IMR-90 (cell line): ENCODE results near the gene ACVR1. TPM values are rescaled to one million over a fixed set of nuclear protein-coding genes. Genes with fewer than 3 reads are reported as not detected.

Experiments
- ATAC-seq: fragments of 200-7000 bp; cut with Tn5 transposase; 2 replicates; pipeline ENCODE4 v1.9.1; 2020; ENCODE audit warnings: low read depth, mild to moderate bottlenecking, moderate library complexity
- BruUV-seq: library from RNA; stranded (reverse); fragments of 400-500 nt; replicated peaks from 2 replicates; lab custom pipeline; 2021; lab: Mats Ljungman, UMichigan
- CTCF ChIA-PET: fragments of 300-600 bp; formaldehyde crosslinking; extraction: SDS; loops from one replicate; lab custom pipeline; 2021; ENCODE audit warnings: antibody characterized with exemption; lab: Yijun Ruan, JAX
- POLR2A ChIA-PET: fragments of 300-600 bp; sonication (Branson Sonifier 250); formaldehyde crosslinking; loops from one replicate; lab custom pipeline; 2022; ENCODE audit warnings: antibody characterized with exemption; ENCODE audit not compliant: unreplicated experiment; lab: Charles Lee
- DNase-seq: peaks from one replicate; pipeline ENCODE4 v3.0.0; 2013
- H2AFZ ChIP-seq: replicated peaks from 2 replicates; pipeline ENCODE3; 2013; ENCODE audit warnings: low read length, mild to moderate bottlenecking; ENCODE audit not compliant: poor library complexity
- H2AK5ac ChIP-seq: 2 replicates; pipeline ENCODE4 v1.6.1; 2013; ENCODE audit warnings: low read depth, low read length, inconsistent platforms
- H2AK9ac ChIP-seq: replicated peaks from 2 replicates; pipeline ENCODE3; 2013; ENCODE audit warnings: mild to moderate bottlenecking, low read depth, low read length, moderate library complexity; ENCODE audit not compliant: poor library complexity
- H2BK120ac ChIP-seq: 2 replicates; pipeline ENCODE4 v1.6.1; 2013; ENCODE audit warnings: low read depth, low read length, inconsistent platforms
- H2BK15ac ChIP-seq: 3 replicates; pipeline ENCODE4 v1.6.1; 2013; ENCODE audit warnings: low read depth, low read length, inconsistent platforms
- H2BK20ac ChIP-seq: 2 replicates; pipeline ENCODE4 v1.6.1; 2013; ENCODE audit warnings: low read depth, mild to moderate bottlenecking, inconsistent platforms, low read length, moderate library complexity
- H2BK5ac ChIP-seq: 2 replicates; pipeline ENCODE4 v1.6.1; 2013; ENCODE audit warnings: mild to moderate bottlenecking, low read depth, low read length, inconsistent platforms; ENCODE audit not compliant: poor library complexity, severe bottlenecking
- H3K14ac ChIP-seq: replicated peaks from 2 replicates; pipeline ENCODE4 v1.6.1; 2013; ENCODE audit warnings: low read depth, low read length, inconsistent platforms
- H3K18ac ChIP-seq: 2 replicates; pipeline ENCODE4 v1.6.1; 2013; ENCODE audit warnings: low read depth, low read length, control low read depth
- H3K23ac ChIP-seq: 2 replicates; pipeline ENCODE4 v1.6.1; 2013; ENCODE audit warnings: low read depth, low read length, inconsistent platforms
- H3K27ac ChIP-seq: 2 replicates; pipeline ENCODE4 v1.5.1; 2013; ENCODE audit warnings: mild to moderate bottlenecking, control low read depth, low read length; ENCODE audit not compliant: insufficient read depth
- H3K27me3 ChIP-seq: 2 replicates; pipeline ENCODE4 v1.6.1; 2013; ENCODE audit warnings: low read length; ENCODE audit not compliant: control insufficient read depth, insufficient read depth
- H3K36me3 ChIP-seq: 2 replicates; pipeline ENCODE4 v1.6.1; 2013; ENCODE audit warnings: low read length, mixed read lengths; ENCODE audit not compliant: control insufficient read depth, insufficient read depth
- H3K4ac ChIP-seq: 2 replicates; pipeline ENCODE4 v1.6.1; 2013; ENCODE audit warnings: low read depth, low read length, inconsistent platforms
- H3K4me1 ChIP-seq: 2 replicates; pipeline ENCODE4 v1.6.1; 2013; ENCODE audit warnings: low read length, mixed read lengths; ENCODE audit not compliant: control insufficient read depth, insufficient read depth
- H3K4me2 ChIP-seq: 2 replicates; pipeline ENCODE4 v1.6.1; 2013; ENCODE audit warnings: low read depth, mild to moderate bottlenecking, control low read depth, low read length, moderate library complexity
- H3K4me3 ChIP-seq: 2 replicates; pipeline ENCODE4 v1.5.1; 2013; ENCODE audit warnings: low read depth, mild to moderate bottlenecking, control low read depth, low read length, moderate library complexity; ENCODE audit not compliant: insufficient read depth
- H3K56ac ChIP-seq: 2 replicates; pipeline ENCODE4 v1.6.1; 2013; ENCODE audit warnings: low read length, inconsistent platforms; ENCODE audit not compliant: insufficient read depth; ENCODE audit errors: extremely low read depth
- H3K79me1 ChIP-seq, 2 experiments: 2 replicates each; pipeline ENCODE4 v1.6.1; 2013; ENCODE audit warnings: low read length in 2 of 2, inconsistent platforms in 1 of 2, low read depth in 1 of 2
- H3K9ac ChIP-seq: 2 replicates; pipeline ENCODE4 v1.6.1; 2013; ENCODE audit warnings: low read depth, low read length, control low read depth
- H3K9me1 ChIP-seq: 2 replicates; pipeline ENCODE4 v1.6.1; 2013; ENCODE audit warnings: low read length, inconsistent platforms; ENCODE audit not compliant: insufficient read depth
- H3K9me3 ChIP-seq: 2 replicates; pipeline ENCODE4 v1.6.1; 2013; ENCODE audit warnings: low read length; ENCODE audit not compliant: control insufficient read depth, insufficient read depth
- H4K20me1 ChIP-seq: 2 replicates; pipeline ENCODE4 v1.6.1; 2013; ENCODE audit warnings: low read length, inconsistent platforms; ENCODE audit not compliant: insufficient read depth
- H4K5ac ChIP-seq: 2 replicates; pipeline ENCODE4 v1.6.1; 2013; ENCODE audit warnings: mild to moderate bottlenecking, low read depth, low read length, control low read depth
- H4K8ac ChIP-seq, 2 experiments: 2 replicates each; pipeline ENCODE4 v1.6.1; 2013; ENCODE audit warnings: low read depth in 2 of 2, low read length in 2 of 2, control low read depth in 1 of 2, inconsistent platforms in 1 of 2
- H4K91ac ChIP-seq: 2 replicates; pipeline ENCODE4 v1.6.1; 2013; ENCODE audit warnings: low read depth, low read length, inconsistent platforms; ENCODE audit not compliant: insufficient read depth
- CHD1 ChIP-seq: IDR thresholded peaks from 2 replicates; pipeline ENCODE4 v1.6.1; 2012; ENCODE audit warnings: low read depth, low read length, improper control_type of control experiment
- ELK1 ChIP-seq: fragments of 150-350 bp; IDR thresholded peaks from 2 replicates; pipeline ENCODE4 v1.6.1; 2016; ENCODE audit warnings: low read depth, mild to moderate bottlenecking, low read length, moderate library complexity, borderline replicate concordance
- FOS ChIP-seq: fragments of 150-350 bp; IDR thresholded peaks from 2 replicates; pipeline ENCODE4 v1.6.1; 2016; ENCODE audit warnings: low read depth, low read length
- MAFK ChIP-seq: IDR thresholded peaks from 2 replicates; pipeline ENCODE4 v1.6.1; 2012; ENCODE audit warnings: low read depth, low read length, improper control_type of control experiment
- MAZ ChIP-seq: IDR thresholded peaks from 2 replicates; pipeline ENCODE4 v1.6.1; 2012; ENCODE audit warnings: low read depth, mild to moderate bottlenecking, low read length, improper control_type of control experiment, moderate library complexity, borderline replicate concordance
- MXI1 ChIP-seq: IDR thresholded peaks from 2 replicates; pipeline ENCODE4 v1.6.1; 2012; ENCODE audit warnings: low read depth, mild to moderate bottlenecking, low read length, moderate library complexity, borderline replicate concordance
- NFE2L2 ChIP-seq: fragments of 150-350 bp; IDR thresholded peaks from 2 replicates; pipeline ENCODE4 v1.6.1; 2016; ENCODE audit warnings: low read depth, mild to moderate bottlenecking, low read length
- RCOR1 ChIP-seq: IDR thresholded peaks from 2 replicates; pipeline ENCODE4 v1.6.1; 2012; ENCODE audit warnings: mild to moderate bottlenecking, low read length, improper control_type of control experiment; ENCODE audit not compliant: insufficient replicate concordance
- RFX5 ChIP-seq: IDR thresholded peaks from 2 replicates; pipeline ENCODE4 v1.8.0; 2012; ENCODE audit warnings: low read depth, mild to moderate bottlenecking, low read length, moderate library complexity
- SMC3 ChIP-seq: fragments of 150-350 bp; IDR thresholded peaks from 2 replicates; pipeline ENCODE4 v1.6.1; 2016; ENCODE audit warnings: low read depth, mild to moderate bottlenecking, antibody characterized with exemption, low read length, moderate library complexity
- USF2 ChIP-seq: fragments of 150-350 bp; IDR thresholded peaks from 2 replicates; pipeline ENCODE4 v1.6.1; 2017; ENCODE audit warnings: mild to moderate bottlenecking, antibody characterized with exemption, low read length, low read depth
- WGBS, 2 experiments: methylation state at CpG; one replicate each; pipeline versions ENCODE4 v1.1.5 to v1.1.7; 2013; ENCODE audit warnings: missing lambda C conversion rate in 2 of 2; ENCODE audit not compliant: insufficient read length in 1 of 2; ENCODE audit errors: extremely low coverage in 2 of 2; 5-methylcytosine and 5-hydroxymethylcytosine counted together
- dilution Hi-C: fragments of 300-500 bp; cut with HindIII; formaldehyde crosslinking; loops from one replicate; pipeline ENCODE4 v1.14.3; 2018; ENCODE audit warnings: low sequenced_read_pairs; ENCODE audit not compliant: unreplicated experiment
- in situ Hi-C: fragments of 300-500 bp; cut with MboI; formaldehyde crosslinking; loops from 3 replicates; pipeline ENCODE4 v1.14.3; 2019; ENCODE audit warnings: low sequenced_read_pairs, inconsistent platforms, mixed read lengths
- intact Hi-C: fragments of 100-400 bp; cut with micrococcal nuclease; formaldehyde crosslinking; loops from 2 replicates; pipeline ENCODE4 v1.10.0; 2022
- polyA plus RNA-seq, 3 experiments: library from polyadenylated mRNA; depleted of rRNA; stranded (reverse); fragments of >200 nt; gene quantifications; 2 replicates each; pipeline ENCODE4 v1.2.3, GENCODE V29; 2012; ENCODE audit warnings: low replicate concordance in 1 of 3
- total RNA-seq: library from RNA; depleted of rRNA; stranded (reverse); fragments of >200 nt; gene quantifications from 2 replicates; pipeline ENCODE4 v1.2.3, GENCODE V29; 2012

The ACVR1 gene
- total and polyA plus RNA-seq, 2 of the 4 experiments (the other 2 are of a cell fraction) = 21.1 to 40.8 TPM

GRCh38 chr2:157848213-157848612 lies 27.9 kb downstream of the ACVR1 start:
- no peak overlapping the region for H3K14ac ChIP-seq
- H3K23ac ChIP-seq = no peak overlapping the region
- no peak overlapping the region for H2AK5ac ChIP-seq
- H3K9me1 ChIP-seq = peaks cover 6% of the 10 kb centered on the region; the same call in 1 of the 2 replicates
- peaks cover 34 to 70% of the 10 kb centered on the region in 2 experiments for H3K79me1 ChIP-seq
- no peak overlapping the region for H3K4ac ChIP-seq
- ChIA-PET POLR2A (no interaction called here), CTCF (no interaction called here)
- no peak overlapping the region for H2AK9ac ChIP-seq
- no peaks in the 10 kb centered on the region for H3K9me3 ChIP-seq
- no peak overlapping the region for H2BK20ac ChIP-seq
- H4K20me1 ChIP-seq = 0 out of 2 replicates have a peak, but pooled peaks cover 3% of the 10 kb centered on the region
- H3K56ac ChIP-seq = no peak overlapping the region
- intact Hi-C loops (no loop called here), in situ Hi-C loops (no loop called here), dilution Hi-C loops (no loop called here)
- peaks cover 6% of the 10 kb centered on the region for H3K4me1 ChIP-seq
- H3K4me2 ChIP-seq = no peak overlapping the region
- H3K27ac ChIP-seq = no peak overlapping the region
- TF ChIP-seq MXI1 (no peak), RCOR1 (no peak), CHD1 (no peak), NFE2L2 (no peak), ELK1 (no peak), MAZ (no peak), FOS (no peak), SMC3 (no peak), USF2 (no peak), MAFK (no peak), RFX5 (no peak)
- H3K36me3 ChIP-seq = no peaks in the 10 kb centered on the region; the same call in 1 of the 2 replicates
- no peak overlapping the region for H3K18ac ChIP-seq
- H4K8ac ChIP-seq = no peak overlapping the region
- no peak overlapping the region for H2BK5ac ChIP-seq
- no peak overlapping the region for H2AFZ ChIP-seq
- BruUV-seq = no TSS peak
- H3K27me3 ChIP-seq = no peaks in the 10 kb centered on the region
- no peak for DNase-seq
- no peak overlapping the region for H3K4me3 ChIP-seq
- ATAC-seq = no peak
- no peak overlapping the region for H4K91ac ChIP-seq
- H3K9ac ChIP-seq = no peak overlapping the region
- H4K5ac ChIP-seq = no peak overlapping the region
- WGBS, 2 experiments = 100% methylated on average over 1 of the region's 4 CpGs; no CpG with 5 or more reads in 1 of the 2 experiments
- no peak overlapping the region for H2BK120ac ChIP-seq
- no peak overlapping the region for H2BK15ac ChIP-seq
